Measurements from ENCODE around the gene LIPC.

Gene LIPC

DNA sequence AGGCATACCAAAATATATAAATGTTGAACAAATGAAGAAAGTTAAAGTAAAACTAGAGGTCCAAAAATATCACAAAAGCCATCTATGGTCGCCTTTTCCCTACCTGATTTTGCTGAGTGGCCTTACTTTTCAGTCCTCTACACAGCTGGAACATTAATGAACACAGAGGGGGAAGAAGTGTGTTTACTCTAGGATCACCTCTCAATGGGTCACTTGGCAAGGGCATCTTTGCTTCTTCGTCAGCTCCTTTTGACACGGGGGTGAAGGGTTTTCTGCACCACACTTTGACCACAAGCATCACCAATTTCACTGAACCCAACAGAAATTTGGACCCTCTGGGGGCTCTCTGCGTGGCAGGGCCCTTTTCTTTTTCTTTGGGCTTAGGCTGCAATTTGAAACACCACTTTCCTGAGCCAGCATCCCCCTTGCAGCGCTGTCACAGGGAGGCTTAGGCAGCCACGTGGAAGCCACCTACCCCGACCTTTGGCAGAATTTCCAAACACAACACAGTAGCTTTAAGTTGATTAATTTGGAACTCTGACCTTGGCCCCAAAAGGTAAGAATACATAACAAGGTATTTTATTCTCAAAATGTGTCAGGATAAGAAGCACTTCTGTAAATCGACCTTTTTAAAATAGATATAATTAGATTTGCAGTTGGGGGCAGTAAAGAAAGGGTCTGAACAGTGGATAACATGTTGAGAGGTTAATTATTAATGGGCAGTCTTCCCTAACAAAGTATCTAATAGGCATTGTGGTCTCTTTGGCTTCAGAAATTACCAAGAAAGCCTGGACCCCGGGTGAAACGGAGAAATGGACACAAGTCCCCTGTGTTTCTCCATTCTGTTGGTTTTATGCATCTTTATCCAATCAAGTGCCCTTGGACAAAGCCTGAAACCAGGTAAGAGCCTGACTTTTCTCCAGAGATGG is at the start of gene LIPC:
LIPC (plus strand) TSS at position 771 of the 929 bp plus-strand sequence; CDS start at position 813, 42 bp downstream.
- no peak for DNase-seq

GRCh38 chr15:58383876-58384275 is 47.9 kb upstream of the LIPC start:
- no peak for DNase-seq

GRCh38 chr15:58384667-58385066 is 47.1 kb upstream of the LIPC start:
- DNase-seq = no peak

GRCh38 chr15:58386081-58386480 is 45.7 kb upstream of the LIPC start:
- no peak for DNase-seq

DNA sequence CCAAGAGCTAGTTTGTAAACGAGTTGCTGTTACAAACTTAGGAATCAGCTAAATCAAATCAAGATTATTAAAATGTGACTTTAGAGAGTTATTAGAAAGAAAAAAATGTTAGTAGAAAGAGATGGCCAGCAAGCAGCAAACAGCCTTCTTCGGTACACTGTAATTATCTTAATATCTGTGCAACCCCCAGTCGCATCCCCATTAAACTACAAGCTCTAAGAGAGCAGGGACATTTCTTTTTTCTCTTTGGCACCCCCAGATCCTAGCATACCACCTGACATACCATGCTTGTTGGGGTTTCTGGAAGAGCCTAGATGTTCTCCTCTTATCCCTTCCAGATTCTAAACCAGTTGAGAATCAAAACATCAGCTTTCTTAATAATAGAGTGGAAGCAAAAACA is 45.1 kb upstream of the LIPC start:
- no peak for DNase-seq

DNA sequence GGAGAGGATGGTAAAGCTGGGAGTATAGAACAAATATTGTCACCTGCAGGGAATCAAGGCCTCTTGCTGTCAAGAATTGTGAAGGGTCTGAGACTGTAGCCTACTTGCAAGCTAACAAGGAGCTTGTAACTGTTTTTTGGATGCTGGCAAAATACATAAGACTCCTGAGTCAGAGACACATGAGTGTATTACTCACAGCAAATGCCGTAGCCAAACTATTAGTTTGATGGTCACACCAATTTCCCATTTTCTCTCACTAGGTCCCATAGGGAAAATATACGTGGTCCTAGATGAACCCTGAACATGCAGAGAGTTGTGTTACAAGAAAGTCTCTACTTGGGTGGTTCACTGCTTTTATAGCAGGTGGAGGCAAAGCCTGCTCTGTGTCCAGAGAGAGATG is 44.7 kb upstream of the LIPC start:
- no peak for DNase-seq

- no peak for DNase-seq
Measured at GRCh38 chr15:58388211-58388610, 43.6 kb upstream of the LIPC start.

DNA sequence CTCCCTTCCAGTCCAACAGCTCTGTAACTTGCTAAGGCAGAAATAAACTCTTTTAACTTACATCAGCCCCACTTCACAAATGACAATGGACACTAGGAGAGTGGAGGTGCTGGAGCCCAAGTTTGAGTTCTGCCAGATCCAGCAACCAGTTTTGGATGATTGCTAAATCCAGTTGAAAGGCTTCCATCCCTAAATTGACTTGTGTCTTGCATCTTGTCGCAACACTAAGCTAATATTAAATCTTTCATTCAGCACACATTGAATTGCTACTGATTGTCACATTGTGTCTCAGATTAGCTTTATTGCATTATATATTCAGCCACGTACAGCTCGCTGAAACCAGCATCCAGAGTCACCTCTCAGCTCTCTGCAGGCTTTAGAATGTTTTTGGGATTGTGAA is 41.7 kb upstream of the LIPC start:
- no peak for DNase-seq

DNA sequence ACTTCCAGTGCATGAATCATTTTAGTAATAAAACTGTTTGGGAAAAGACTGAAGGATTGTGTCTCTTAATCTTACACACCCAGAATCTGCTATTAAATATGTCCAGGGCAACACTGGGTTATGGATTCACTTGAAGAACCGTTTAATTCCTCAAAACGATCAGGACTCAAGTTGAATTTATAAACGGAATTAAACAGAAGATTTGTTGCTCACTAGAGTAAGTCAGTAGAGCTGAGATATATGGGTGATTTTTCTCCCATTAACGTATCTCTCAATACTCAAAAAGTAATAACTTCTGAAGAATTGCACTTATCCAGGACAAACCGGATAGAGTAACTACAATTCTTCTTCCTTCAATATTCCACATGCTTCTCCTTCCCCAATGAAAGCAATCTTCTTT is 41.1 kb upstream of the LIPC start:
- DNase-seq = no peak

GRCh38 chr15:58391088-58391487 is 40.7 kb upstream of the LIPC start:
- no peak for DNase-seq

DNA sequence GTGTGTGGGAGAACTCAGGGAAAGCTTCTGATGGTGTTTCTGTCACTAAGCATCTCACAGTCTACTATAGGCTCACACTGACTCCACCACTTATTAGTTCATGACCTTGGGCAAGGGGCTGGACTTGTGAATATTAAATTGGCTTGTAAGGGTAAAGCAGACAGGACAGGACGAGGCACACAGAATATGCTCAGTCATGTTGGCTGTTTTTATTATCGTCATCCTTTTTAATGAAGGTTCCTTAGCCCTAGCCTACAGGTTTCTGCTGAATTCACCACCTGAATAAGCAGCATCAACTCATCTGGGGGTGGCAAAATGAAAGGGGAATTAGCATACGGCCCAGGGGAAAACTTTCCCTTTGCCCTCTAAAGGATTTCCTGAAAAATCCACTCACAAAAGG is 39.6 kb upstream of the LIPC start:
- no peak for DNase-seq

DNA sequence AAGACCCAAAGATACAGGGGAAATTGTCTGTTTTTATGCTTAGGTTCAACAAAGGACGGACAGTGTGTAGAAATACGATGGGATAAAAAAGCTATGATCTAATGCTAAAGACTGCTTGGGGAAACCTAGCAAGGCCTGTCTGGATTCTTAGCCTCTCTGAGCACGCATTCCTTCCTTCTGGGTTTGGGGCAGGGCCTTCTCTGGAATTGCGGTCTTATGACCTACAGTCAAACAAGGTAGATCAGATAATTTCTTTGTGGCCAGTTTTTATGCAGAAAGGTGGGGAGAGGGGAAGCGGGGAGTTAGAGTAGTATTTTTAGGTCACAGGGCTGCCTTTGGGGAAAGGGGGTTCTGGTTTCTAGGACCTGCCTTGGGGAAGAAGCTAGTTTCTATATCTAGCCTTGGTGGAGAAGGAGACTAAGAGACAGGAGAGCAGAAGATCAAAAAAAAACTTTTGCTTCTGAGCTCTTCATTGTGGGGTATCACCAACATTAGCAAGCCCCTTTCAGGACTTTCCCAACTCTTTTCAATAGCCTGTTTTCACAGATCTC is 39.1 kb upstream of the LIPC start:
- no peak for DNase-seq

DNA sequence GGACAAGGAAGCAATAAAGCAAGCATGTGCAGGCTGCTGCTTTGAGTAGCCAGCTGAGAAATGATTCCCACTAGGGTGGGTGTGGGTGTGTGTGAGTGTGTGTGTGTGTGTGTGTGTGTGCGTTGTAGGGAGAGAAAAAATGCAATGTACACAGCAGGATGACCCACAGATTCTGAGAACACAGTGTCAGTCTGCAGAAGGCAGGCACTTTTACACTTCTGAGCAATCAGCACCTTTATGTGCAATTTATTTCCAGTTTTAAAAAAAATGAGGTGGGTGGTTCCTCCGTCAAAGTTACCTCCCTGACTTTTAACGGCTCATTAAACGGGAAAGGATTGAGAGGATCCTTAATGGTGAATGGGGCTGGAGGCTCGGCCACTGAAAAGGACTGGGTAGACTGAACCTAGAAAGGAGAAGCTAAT is 38.5 kb upstream of the LIPC start:
- DNase-seq = no peak

- DNase-seq = no peak
Measured at GRCh38 chr15:58396181-58396580, 35.6 kb upstream of the LIPC start.

- no peak for DNase-seq
Measured at GRCh38 chr15:58398071-58398470, 33.7 kb upstream of the LIPC start.

GRCh38 chr15:58398643-58399042 is 33.1 kb upstream of the LIPC start:
- no peak for DNase-seq

- no peak for DNase-seq
Measured at GRCh38 chr15:58399739-58400138, 32.1 kb upstream of the LIPC start.

DNA sequence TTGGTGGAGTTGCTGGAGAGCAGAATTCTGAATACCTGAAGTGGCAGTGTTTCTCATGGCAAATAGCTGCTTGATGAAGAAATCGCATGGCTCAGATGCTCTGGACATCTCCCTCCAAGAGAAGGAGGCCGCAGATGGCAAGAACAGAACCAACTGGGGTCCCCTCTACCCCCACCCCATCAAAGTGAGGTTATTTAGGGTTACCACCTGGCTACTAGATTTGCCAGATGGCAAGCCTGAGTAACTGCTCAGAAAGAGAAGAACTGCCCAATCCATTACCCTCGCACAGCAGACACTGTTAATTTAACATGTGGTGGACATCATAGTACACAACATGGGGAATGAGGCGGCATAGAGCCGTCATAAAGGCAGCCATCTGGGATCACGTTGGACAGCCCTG is 30.5 kb upstream of the LIPC start:
- no peak for DNase-seq

- no peak for DNase-seq
Measured at GRCh38 chr15:58401991-58402649, 29.7 kb upstream of the LIPC start.

DNA sequence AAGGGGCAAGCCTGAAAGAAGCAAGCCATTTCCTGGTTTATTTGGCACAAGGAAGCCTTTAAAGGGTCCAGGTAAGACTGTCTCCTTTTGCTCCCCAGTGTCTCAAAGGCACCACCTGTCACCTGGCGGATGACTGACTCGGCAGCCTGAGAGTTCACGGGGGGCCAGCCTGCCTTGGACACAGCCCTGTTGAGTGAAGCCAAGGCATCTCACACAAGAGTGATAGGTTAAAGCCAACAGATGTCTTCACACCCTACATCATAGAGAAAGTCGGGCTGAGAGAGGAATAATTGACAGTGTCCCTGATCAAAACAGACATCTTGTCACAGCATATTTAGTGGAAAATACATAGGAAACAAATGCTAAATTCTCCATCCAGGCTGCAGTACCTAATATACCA is 28.2 kb upstream of the LIPC start:
- no peak for DNase-seq

DNA sequence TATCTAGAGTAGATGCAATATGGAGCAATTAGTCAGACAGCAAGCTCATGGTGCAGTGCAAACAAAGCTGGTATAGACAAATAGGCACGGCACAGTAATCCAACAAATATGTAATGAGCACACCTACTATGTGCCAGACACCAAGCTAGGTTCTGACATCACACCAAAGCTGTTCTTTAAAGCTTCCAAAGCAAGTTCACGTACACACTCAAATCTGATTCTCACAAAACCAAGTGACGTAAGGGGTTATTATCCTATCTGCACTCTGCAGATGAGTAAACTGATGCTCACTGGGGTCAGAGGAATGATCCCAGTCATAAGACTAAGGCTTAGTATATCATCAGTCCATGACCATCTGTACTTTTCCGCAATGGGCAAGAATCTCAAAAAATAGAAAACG is 27.8 kb upstream of the LIPC start:
- no peak for DNase-seq

DNA sequence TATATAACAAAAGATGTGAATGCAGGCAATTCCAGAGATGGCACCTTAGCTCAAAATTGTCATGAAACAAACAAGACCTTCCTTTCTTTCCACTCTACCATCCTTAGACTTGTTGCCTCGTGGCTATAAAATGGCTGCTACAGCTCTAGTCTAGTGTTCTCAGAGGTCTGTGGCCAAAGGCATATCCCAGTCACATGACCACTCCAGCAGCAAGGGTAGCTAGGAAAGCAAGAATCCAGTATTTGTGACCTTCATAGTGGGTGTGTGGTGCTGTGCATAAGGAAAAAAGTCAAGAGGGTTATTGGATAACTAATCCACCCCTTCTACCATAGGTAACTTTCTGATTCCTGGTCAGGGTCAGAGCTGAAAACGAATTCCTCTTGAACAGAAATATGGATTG is 27.1 kb upstream of the LIPC start:
- no peak for DNase-seq

GRCh38 chr15:58405865-58406264 is 25.9 kb upstream of the LIPC start:
- no peak for DNase-seq

DNA sequence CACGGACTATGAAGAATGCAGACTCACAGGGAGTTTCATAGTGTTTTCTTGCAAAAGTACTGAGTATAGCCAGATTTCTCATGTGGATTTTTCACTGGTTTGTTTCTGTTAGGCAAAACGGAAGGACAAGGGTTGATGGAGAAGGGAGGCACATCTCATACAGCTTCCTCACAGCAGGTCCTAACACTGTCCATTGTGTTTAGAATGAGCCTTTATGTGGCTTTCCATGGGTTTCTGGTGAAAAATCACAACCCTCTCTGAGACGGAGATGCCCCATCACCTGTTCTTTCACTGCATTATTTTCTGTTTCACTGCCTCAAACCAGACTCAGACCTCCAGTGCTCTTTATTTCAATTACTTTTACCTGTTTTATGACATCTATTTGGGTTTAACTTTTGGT is 25.0 kb upstream of the LIPC start:
- DNase-seq = no peak
